ENCODE measurements around the gene C17orf100.
"Not testable (repeated sequence)": the region's sequence is repeated elsewhere in the genome, so short reads cannot be mapped to it uniquely, and the experiment has no call there.

The C17orf100 gene

DNA sequence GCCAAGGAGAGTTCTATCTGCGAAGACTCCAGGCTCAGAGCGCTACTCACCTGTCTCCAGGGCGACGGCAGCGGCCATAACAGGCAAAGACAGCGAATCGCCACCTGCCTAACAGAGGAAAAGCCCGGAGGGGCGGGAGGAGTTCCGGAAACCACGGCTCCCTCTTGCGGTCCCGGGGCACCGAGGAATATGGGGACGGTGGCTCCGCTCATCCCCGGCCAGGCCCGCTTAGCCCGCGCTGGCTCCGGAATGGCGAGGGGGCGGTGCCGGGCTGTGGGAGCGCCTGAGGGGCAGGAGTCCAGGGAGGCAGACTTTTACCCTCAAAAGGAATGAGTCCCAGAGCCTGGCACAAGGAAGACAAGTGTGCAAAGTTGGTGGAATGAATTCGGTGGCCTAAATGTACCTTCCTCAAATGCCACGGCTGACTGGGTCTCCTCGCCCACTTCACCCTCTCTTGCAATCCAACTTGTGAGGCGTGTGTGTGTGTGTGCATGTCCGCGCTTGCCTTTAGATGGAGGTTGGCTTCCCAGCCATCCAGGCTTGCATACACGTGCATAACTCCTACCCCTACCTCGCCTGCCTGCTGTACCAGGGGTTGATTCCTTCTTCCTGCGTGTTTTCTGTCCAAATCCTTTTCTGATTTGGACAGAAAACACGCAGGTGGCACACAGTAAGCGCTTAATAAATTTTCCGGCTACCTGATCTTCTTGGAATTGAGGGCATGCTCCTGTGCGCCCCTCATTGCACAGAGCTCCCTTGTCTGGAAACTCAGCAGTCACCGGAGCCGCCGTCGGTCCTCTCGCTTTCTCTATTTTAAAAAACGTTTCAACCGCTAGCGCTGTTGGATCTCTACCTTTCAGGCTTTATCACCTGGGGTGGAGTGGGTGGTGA lies 3.5 kb downstream of the C17orf100 start:
- no peak overlapping the region for H3K4me3 ChIP-seq (ENCODE audit: low read depth, low read length)
- TF ChIP-seq, protein P1, sequence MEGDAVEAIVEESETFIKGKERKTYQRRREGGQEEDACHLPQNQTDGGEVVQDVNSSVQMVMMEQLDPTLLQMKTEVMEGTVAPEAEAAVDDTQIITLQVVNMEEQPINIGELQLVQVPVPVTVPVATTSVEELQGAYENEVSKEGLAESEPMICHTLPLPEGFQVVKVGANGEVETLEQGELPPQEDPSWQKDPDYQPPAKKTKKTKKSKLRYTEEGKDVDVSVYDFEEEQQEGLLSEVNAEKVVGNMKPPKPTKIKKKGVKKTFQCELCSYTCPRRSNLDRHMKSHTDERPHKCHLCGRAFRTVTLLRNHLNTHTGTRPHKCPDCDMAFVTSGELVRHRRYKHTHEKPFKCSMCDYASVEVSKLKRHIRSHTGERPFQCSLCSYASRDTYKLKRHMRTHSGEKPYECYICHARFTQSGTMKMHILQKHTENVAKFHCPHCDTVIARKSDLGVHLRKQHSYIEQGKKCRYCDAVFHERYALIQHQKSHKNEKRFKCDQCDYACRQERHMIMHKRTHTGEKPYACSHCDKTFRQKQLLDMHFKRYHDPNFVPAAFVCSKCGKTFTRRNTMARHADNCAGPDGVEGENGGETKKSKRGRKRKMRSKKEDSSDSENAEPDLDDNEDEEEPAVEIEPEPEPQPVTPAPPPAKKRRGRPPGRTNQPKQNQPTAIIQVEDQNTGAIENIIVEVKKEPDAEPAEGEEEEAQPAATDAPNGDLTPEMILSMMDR (IDR thresholded peaks at IDR 0.05; ENCODE audit: low read depth, low read length), result no peak

DNA sequence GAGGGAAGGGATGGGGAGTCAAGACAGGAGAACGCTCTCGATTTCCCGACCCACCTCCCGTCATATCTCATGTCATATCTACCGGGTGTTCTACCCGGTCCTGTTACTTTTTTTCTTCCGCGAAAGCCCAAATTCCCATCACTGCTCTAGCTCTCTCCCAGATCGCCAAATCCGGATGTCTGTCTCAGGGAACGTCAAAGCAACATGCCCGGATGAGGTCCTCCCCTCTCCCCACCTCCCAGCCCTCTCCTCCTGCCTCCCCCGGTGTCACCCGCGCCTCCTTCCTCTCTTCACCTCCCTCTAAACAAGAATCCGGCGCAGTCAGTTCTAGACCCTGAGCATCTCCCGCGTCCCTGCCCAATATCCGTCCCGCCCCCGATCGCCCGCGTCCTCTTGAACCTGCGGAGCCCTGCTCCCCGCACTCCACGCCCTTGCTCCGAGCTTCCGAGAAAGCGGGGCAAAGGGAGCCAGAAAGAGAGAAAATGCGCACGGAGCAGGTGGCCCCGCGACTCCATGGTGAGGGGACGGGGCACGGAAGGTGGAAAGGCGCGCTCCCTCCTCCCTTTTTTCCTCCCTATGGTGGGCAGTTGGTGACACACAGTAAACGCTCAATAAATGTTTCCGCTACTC lies 4.3 kb downstream of the C17orf100 start:
- not testable (repeated sequence) for H3K4me3 ChIP-seq (ENCODE audit: low read depth, low read length)

DNA sequence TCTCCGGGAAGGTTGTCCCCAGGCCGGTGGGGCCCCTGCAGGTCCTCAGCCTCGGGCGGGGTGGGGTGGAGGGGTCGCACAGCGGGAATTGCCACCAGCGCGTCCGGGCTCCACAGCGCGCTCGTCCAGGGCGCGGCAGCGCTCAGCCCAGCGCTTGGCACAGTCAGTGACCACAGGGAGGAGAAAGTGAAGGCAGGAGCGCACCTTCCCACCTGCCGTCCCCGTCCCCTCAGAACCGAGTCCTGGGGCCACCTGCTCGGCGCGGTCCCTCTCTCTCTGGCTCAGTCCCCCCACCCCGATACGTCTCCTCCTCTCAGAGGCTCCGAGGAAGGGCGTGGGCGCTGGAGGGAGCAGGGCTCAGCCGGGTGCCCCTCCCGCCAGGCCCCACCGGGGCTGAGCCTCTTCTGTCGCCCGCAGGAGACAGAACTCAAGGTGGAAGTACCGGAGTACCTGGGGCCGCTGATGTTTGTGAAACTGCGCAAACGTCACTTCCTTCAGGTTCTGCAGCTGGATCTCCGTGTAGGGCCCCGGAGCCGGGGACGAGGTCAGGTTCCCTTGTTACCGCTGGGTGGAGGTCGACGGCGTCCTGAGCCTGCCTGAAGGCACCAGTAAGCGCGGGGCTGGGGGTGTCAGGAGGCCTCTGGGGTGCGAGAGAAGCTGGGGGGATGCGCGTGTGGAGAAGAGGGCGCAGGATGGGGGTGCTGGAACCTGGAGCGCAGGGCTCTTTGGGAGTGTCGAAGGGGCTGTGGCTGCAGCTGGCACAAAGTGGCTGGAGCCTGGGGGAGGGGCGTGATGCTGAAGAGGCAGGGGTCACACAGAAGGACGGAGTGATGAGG lies 5.5 kb downstream of the C17orf100 start:
- H3K4me3 ChIP-seq (ENCODE audit: low read depth, low read length), result not testable (repeated sequence)

DNA sequence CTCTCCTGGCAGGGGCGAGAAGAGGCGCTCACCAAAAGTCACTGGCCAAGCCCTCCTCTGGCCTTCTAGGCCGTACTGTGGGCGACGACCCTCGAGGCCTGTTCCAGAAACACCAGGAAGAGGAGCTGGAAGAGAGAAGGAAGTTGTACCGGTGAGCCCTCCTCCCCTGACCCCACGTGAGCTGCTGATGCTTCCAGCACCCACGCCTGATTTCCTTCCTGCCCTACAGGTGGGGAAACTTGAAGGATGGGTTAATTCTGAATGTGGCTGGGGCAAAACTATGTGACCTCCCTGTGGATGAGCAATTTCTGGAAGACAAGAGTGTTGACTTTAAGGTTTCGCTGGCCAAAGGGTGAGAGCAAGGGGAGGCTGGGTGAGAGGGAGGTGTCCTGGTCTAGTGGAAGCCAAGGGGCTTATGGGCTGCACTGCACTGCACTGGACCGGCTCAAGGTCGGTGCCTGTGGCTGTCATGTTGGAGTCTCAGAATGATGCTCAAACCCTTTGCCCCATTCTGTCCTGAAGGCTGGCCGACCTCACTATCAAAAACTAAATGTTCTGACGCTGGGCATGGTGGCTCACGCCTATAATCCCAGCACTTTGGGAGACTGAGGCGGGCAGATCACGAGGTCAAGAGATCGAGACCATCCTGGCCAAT lies 6.2 kb downstream of the C17orf100 start:
- TF ChIP-seq, protein P1 (IDR thresholded peaks at IDR 0.05; ENCODE audit: low read depth, low read length), result no peak
- no peak overlapping the region for H3K4me3 ChIP-seq (ENCODE audit: low read depth, low read length)

DNA sequence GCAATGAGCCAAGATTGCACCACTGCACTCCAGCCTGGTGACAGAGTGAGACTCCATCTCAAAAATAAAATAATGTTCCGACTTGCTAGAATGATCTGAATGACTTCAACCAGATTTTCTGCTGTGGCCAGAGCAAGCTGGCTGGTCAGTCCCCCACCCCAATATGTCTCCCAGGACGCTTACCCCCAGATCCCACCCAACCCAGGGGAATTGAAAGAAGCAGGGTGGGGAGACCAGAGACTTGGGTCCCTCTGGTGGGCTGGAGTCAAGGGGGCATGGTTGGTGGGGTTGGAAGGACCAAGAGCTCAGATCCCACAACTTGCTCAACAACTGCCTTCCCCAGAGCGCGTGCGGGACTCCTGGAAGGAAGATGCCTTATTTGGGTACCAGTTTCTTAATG lies 6.8 kb downstream of the C17orf100 start:
- not testable (repeated sequence) for H3K4me3 ChIP-seq (ENCODE audit: low read depth, low read length)

DNA sequence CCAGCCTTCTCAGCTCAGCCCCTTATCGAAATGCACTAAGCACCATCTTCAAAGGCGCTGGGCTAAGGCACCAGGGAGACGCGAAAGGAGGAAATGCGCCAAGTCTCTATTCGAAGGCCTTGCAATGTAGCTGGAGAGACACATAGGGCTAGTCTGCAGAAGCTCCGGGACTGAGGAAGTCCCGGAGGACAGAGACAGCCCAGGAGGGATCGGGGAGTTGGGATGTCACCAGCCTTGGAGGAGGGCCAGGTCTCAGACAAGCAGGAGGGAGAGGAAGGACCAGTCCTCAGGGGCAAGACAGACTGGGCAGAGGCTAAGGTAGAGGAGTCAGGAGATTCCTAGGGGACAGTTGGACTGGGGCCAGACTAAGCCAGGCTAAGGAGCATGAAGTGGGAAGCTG lies 8.5 kb downstream of the C17orf100 start:
- TF ChIP-seq, protein P1 (IDR thresholded peaks at IDR 0.05; ENCODE audit: low read depth, low read length), result no peak
- no peak overlapping the region for H3K4me3 ChIP-seq (ENCODE audit: low read depth, low read length)

DNA sequence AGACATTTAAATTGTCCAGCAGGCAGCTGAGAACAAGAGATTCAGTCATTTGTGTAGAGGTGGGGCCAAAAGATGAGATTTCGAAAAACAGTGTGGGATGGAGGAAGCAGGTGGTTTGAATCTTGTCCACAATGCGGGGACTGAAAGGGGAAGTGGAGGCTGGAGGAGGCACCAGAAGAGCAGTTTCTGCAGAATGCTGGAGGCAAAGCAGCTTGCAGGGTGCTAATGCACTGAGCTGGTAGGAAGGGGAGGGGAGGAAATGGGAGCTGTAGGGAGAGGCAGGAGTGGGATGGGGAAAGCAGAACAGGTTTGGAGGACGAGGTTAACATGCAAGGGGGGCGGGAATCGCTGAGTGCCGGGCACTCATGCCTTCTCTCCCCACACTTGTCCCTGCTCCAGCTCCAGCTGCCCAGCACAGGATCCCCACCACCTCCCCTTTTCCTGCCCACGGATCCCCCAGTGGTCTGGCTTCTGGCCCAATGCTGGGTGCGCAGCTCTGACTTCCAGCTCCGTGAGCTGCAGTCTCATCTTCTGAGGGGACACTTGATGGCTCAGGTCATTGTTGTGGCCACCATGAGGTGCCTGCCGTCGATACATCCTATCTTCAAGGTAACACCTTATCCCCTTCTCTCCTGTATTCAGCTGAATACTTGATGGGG lies 9.4 kb downstream of the C17orf100 start:
- TF ChIP-seq, protein P1 (IDR thresholded peaks at IDR 0.05; ENCODE audit: low read depth, low read length), result no peak
- no peak overlapping the region for H3K4me3 ChIP-seq (ENCODE audit: low read depth, low read length)

DNA sequence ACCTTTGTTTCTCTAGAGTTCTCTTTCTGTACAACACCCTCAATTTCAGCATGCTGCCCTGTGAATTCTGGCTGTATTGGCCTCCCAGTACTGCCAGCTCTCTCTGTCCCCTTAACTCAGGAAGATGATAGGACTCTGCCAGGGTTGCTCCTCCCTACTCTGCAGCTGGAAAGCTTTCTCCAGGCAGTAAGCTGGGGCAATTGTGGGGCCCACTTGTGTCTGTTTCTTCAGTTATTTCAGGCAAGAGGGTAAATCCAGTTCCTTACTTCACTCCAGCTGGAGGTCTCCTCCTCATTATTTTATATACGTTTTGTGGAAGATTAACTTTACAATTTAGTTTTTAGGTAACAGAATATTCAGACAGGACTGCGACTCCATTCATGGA lies 9.9 kb downstream of the C17orf100 start:
- H3K4me3 ChIP-seq (ENCODE audit: low read depth, low read length), result no peak overlapping the region
- TF ChIP-seq, protein P1 (IDR thresholded peaks at IDR 0.05; ENCODE audit: low read depth, low read length), result no peak

DNA sequence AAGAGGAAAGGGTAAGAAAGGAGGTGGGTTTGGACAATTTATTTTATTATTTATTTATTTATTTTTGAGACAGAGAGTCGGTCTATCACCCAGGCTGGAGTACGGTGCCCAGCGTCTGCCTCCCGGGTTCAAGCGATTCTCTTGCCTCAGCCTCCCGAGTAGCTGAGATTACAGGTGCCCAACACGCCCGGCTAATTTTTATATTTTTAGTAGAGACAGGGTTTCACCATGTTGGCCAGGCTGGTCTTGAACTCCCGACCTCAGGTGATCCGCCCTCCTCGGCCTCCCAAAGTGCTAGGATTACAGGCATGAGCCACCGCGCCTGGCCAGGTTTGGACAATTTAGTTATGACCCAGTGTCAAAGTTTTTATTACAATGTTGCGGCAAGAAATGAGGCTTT lies 11.6 kb downstream of the C17orf100 start:
- not testable (repeated sequence) for H3K4me3 ChIP-seq (ENCODE audit: low read depth, low read length)
